GM19193 (cell line): ENCODE results near the gene FAM124A.

ENCODE experiments used
- POLR2A ChIP-seq: IDR thresholded peaks from 4 replicates; pipeline ENCODE4 v1.6.1; 2011; ENCODE audit not compliant: insufficient read depth, insufficient read length; ENCODE audit errors: extremely low read depth

Gene FAM124A

GRCh38 chr13:51229731-51230130 lies 7.5 kb downstream of the FAM124A start:
- no peak for TF ChIP-seq POLR2A

- TF ChIP-seq POLR2A, result no peak
Observed at GRCh38 chr13:51230477-51231105, 8.4 kb downstream of the FAM124A start.

GRCh38 chr13:51231456-51231855 lies 9.3 kb downstream of the FAM124A start:
- no peak for TF ChIP-seq POLR2A

GRCh38 chr13:51232328-51232727 lies 10.1 kb downstream of the FAM124A start:
- no peak for TF ChIP-seq POLR2A

GRCh38 chr13:51233117-51233826 lies 11.1 kb downstream of the FAM124A start:
- TF ChIP-seq POLR2A, result no peak

- TF ChIP-seq POLR2A, result no peak
Observed at GRCh38 chr13:51234676-51235075, 12.5 kb downstream of the FAM124A start.

- TF ChIP-seq POLR2A, result no peak
Observed at GRCh38 chr13:51235186-51235585, 13.0 kb downstream of the FAM124A start.

- no peak for TF ChIP-seq POLR2A
Observed at GRCh38 chr13:51235756-51236490, 13.7 kb downstream of the FAM124A start.

- TF ChIP-seq POLR2A, result no peak
Observed at GRCh38 chr13:51236491-51236792, 14.2 kb downstream of the FAM124A start.

GRCh38 chr13:51237386-51237785 lies 15.2 kb downstream of the FAM124A start:
- TF ChIP-seq POLR2A, result no peak

- TF ChIP-seq POLR2A, result no peak
Observed at GRCh38 chr13:51237887-51238286, 15.7 kb downstream of the FAM124A start.

GRCh38 chr13:51240178-51240577 lies 18.0 kb downstream of the FAM124A start:
- TF ChIP-seq POLR2A, result no peak

- TF ChIP-seq POLR2A, result no peak
Observed at GRCh38 chr13:51240958-51241357, 18.8 kb downstream of the FAM124A start.

- TF ChIP-seq POLR2A, result no peak
Observed at GRCh38 chr13:51241720-51242119, 19.5 kb downstream of the FAM124A start.

GRCh38 chr13:51243227-51243626 lies 21.0 kb downstream of the FAM124A start:
- TF ChIP-seq POLR2A, result no peak

GRCh38 chr13:51243832-51244231 lies 21.6 kb downstream of the FAM124A start:
- no peak for TF ChIP-seq POLR2A
